SU-DHL-6 (cell line): ENCODE measurements around the gene ZNF524.

Source experiments
- CTCF ChIP-seq: fragments of 200-600 bp; sonication (generic); IDR thresholded peaks from one replicate; pipeline ENCODE4 v1.5.1; 2017; ENCODE audit warnings: antibody characterized with exemption, mild to moderate bottlenecking, low read length, moderate library complexity; ENCODE audit not compliant: insufficient read depth, poor library complexity, severe bottlenecking
- EZH2phosphoT487 ChIP-seq: fragments of 200-600 bp; sonication (generic), shearing (Covaris generic); conservative IDR thresholded peaks from 2 replicates; pipeline ENCODE4 v1.6.1; 2018; ENCODE audit warnings: mild to moderate bottlenecking, antibody characterized with exemption, low read length, moderate library complexity, mixed read lengths

DNA sequence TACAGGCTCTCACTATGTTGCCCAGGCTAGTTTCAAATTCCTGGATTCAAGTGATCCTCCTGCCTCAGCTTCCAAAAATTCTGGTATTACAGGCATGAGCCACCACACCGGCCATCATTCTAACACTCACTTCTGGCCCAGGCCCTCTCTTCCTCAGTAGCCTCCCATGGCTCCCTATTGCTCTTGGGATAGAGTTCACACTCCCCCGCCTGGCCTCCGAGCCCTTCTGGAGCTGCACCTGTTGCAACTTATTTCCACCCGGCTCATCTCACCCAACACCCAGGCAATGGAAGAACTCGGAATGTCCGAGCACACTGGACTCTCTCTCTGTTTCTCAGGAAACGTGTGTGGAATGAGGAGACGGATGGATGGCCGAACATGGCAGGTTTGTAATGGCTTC lies 45.8 kb upstream of the ZNF524 start:
- no peak for TF ChIP-seq CTCF
- TF ChIP-seq EZH2phosphoT487 = no peak
